ENCODE results near the gene IFT74. TPM values are rescaled to one million over a fixed set of nuclear protein-coding genes. Genes with fewer than 3 reads are reported as not detected.

IFT74 gene
- total RNA-seq, 1 experiment from 2014 or later, result 28.7 TPM

DNA sequence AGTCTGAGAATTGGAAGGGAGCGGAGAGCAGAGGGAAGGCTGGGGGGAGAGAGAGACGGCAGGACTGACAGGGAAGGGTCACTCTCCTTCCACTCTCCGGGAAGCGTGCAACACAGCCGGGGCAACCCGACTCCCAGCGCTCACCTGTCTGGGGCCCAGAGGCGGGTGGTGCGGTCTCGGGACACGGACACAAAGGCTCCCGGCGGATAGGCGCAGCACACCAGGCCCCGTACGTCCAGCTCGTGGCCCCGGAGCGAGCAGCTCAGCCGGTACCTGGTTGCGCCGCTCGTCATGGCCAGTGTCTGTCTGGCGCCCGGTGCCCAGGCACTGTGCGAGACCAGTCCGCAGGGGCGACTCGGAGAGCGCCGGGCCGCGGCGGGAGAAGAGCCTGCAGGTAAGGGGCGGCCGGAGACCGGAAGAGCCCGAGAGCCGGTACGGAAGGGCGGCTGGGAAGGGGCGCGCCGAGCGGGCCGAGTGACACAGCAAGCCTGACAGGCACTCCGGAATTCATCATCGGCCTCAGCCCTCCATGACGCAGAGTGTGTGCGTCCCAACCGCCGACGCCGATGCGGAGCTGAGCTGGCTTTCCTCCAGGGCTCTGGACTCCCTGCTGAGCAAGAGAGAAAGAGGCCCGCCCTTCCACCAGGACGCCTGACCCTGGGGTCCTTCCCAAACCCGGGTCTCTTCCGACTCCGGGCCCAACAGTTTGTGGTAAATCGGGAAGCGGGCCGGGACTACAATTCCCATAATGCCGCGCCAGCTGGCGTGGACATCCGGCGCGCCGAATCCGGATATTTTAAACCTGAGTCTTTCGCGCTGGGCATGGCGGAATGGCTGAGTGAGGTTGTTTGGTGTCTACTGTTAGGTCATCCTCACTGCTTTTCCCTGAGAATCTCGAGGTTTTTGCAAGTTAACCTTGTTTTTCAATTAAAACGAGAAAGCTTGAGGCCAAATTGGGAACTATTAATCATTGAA lies 9.2 kb upstream of the IFT74 start, which contains the start of gene PLAA:
Gene PLAA, minus strand, starts transcription at position 490 of the 975 bp plus-strand sequence. Its CDS starts 197 bp downstream, at position 293.
- H3K4me1 Mint-ChIP-seq (ENCODE audit: insufficient read depth, unreplicated experiment), result peaks cover 32% of the 10 kb centered on the region
- H3K27ac Mint-ChIP-seq (ENCODE audit: low read depth, unreplicated experiment), result peak within 1 kb of the TSS; percentile 99
- intact Hi-C loops (cut with micrococcal nuclease), result loop anchor here (1.0 to 5.0 kb wide), 2 partner anchors 9 to 55 kb away; partner anchors contain the start of genes CAAP1 and IFT74
- no peaks in the 10 kb centered on the region for H3K27me3 Mint-ChIP-seq (ENCODE audit: insufficient read depth, unreplicated experiment)
- TF ChIP-seq, protein P1, sequence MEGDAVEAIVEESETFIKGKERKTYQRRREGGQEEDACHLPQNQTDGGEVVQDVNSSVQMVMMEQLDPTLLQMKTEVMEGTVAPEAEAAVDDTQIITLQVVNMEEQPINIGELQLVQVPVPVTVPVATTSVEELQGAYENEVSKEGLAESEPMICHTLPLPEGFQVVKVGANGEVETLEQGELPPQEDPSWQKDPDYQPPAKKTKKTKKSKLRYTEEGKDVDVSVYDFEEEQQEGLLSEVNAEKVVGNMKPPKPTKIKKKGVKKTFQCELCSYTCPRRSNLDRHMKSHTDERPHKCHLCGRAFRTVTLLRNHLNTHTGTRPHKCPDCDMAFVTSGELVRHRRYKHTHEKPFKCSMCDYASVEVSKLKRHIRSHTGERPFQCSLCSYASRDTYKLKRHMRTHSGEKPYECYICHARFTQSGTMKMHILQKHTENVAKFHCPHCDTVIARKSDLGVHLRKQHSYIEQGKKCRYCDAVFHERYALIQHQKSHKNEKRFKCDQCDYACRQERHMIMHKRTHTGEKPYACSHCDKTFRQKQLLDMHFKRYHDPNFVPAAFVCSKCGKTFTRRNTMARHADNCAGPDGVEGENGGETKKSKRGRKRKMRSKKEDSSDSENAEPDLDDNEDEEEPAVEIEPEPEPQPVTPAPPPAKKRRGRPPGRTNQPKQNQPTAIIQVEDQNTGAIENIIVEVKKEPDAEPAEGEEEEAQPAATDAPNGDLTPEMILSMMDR (IDR thresholded peaks at IDR 0.05; ENCODE audit: unreplicated experiment), result no peak
- no TSS peak for BruUV-seq (replicated peaks)
- DNase-seq (ENCODE audit: unreplicated experiment), result peak; percentile 94
- peak within 1 kb of the TSS; percentile 77 for H3K4me3 Mint-ChIP-seq (ENCODE audit: unreplicated experiment)
- ChIA-PET POLR2A (interaction anchor here (0.6 to 3.1 kb wide), 9 partner anchors 10 to 624 kb away, joined by 3 to 79 read pairs (median 7); partner anchors contain the start of genes CAAP1 and IFT74), CTCF (interaction anchor here (0.5 to 1.5 kb wide), 3 partner anchors 28 to 796 kb away, joined by 3 to 4 read pairs (median 4); partner anchors contain the start of gene CAAP1)
- H3K9me3 Mint-ChIP-seq (ENCODE audit: unreplicated experiment), result no peaks in the 10 kb centered on the region
- H3K36me3 Mint-ChIP-seq (ENCODE audit: insufficient read depth, unreplicated experiment), result peaks cover 13% of the 10 kb centered on the region

DNA sequence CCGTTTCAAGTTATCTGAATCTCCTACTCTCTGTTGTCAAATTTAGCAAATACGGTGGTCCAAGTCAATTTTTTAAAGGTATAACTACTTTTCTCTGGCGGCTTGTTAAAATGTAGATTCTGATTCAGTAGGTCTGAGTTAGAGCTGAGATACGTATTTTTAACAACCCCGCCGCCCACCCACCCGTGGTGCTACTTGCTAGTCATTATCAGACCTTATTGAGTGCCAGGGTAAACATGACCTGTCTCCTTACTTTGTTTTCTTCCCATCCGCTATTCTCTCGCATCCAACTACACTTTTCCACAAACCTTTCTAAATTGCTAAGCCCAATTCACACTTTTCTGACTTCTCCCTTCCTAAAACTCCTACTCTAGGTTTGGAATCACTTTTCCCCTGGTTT lies 8.5 kb upstream of the IFT74 start:
- no peak for DNase-seq (ENCODE audit: unreplicated experiment)
- H3K4me3 Mint-ChIP-seq (ENCODE audit: unreplicated experiment), result peak overlapping the region; percentile 77
- intact Hi-C loops (cut with micrococcal nuclease), result loop anchor here (1.0 to 5.0 kb wide), 2 partner anchors 9 to 55 kb away; partner anchors contain the start of genes CAAP1 and IFT74
- H3K36me3 Mint-ChIP-seq (ENCODE audit: insufficient read depth, unreplicated experiment), result peaks cover 7% of the 10 kb centered on the region
- TF ChIP-seq, protein P1 (IDR thresholded peaks at IDR 0.05; ENCODE audit: unreplicated experiment), result no peak
- BruUV-seq (replicated peaks), result TSS peak; percentile 84
- peaks cover 32% of the 10 kb centered on the region for H3K4me1 Mint-ChIP-seq (ENCODE audit: insufficient read depth, unreplicated experiment)
- no peaks in the 10 kb centered on the region for H3K27me3 Mint-ChIP-seq (ENCODE audit: insufficient read depth, unreplicated experiment)
- ChIA-PET CTCF (interaction anchor here (0.6 to 1.5 kb wide), 2 partner anchors 27 to 55 kb away, joined by 3 to 4 read pairs; no protein-coding TSS in a partner anchor), POLR2A (interaction anchor here (0.6 to 3.1 kb wide), 11 partner anchors 9 to 624 kb away, joined by 3 to 79 read pairs (median 6); partner anchors contain the start of genes CAAP1 and IFT74)
- H3K27ac Mint-ChIP-seq (ENCODE audit: low read depth, unreplicated experiment), result peak overlapping the region; percentile 99
- H3K9me3 Mint-ChIP-seq (ENCODE audit: unreplicated experiment), result no peaks in the 10 kb centered on the region

DNA sequence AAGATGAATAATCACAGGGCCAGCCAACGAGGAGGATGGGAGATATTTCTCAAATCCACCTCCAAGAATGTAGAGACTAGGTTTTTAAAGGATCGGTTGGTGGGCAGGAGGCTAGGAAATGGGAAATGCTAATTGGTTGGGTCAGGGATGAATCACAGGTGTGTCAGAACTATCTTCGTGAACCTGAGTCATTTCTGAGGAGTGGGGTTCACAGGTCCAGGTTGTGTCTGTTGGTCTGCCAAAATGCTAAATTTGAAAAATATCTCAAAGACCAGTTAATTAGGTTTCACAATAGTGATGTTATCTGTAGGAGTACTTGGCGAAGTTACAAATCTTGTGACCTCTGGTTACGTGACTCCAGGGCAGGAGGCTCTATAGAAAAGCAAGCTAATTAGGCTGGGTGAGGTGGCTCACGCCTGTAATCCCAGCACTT lies 6.6 kb upstream of the IFT74 start:
- CTCF ChIA-PET, result interaction anchor here (0.6 to 0.7 kb wide), 2 partner anchors 9 to 27 kb away, joined by 3 to 4 read pairs; no protein-coding TSS in a partner anchor
- Mint-ChIP-seq H3K4me3 (ENCODE audit: unreplicated experiment) (peak overlapping the region; percentile 38), H3K4me1 (ENCODE audit: insufficient read depth, unreplicated experiment) (peaks cover 28% of the 10 kb centered on the region), H3K27ac (ENCODE audit: low read depth, unreplicated experiment) (peak overlapping the region; percentile 65), H3K27me3 (ENCODE audit: insufficient read depth, unreplicated experiment) (no peaks in the 10 kb centered on the region), H3K36me3 (ENCODE audit: insufficient read depth, unreplicated experiment) (peaks cover 6% of the 10 kb centered on the region), H3K9me3 (ENCODE audit: unreplicated experiment) (no peaks in the 10 kb centered on the region)
- POLR2A ChIA-PET, result interaction anchor here (0.6 to 3.1 kb wide), 4 partner anchors 15 to 233 kb away, joined by 3 to 27 read pairs (median 3); partner anchors contain the start of gene CAAP1
- peak; percentile 78 for DNase-seq (ENCODE audit: unreplicated experiment)
- TF ChIP-seq, protein P1 (IDR thresholded peaks at IDR 0.05; ENCODE audit: unreplicated experiment), result no peak
- no TSS peak for BruUV-seq (replicated peaks)
- intact Hi-C loops (cut with micrococcal nuclease), result loop anchor here (5.0 kb wide), 1 partner anchor 57 kb away; the partner anchor contains the start of gene CAAP1

All from MCF 10A (cell line).